MM.1S (cell line): Measurements from ENCODE around the gene CLEC18A.
"Not testable (repeated sequence)": the region's sequence is repeated elsewhere in the genome, so short reads cannot be mapped to it uniquely, and the experiment has no call there.

Experiments used
- DNase-seq: peaks from one replicate; pipeline ENCODE4 v3.0.0-alpha.2; 2015
- H2AFZ ChIP-seq: fragments of 300-600 bp; sonication (generic); 2 replicates; pipeline ENCODE4 v1.6.0; 2016; ENCODE audit warnings: antibody characterized with exemption, low read length
- H3F3A ChIP-seq: fragments of 300-600 bp; sonication (generic); 2 replicates; pipeline ENCODE4 v1.6.1; 2016; ENCODE audit warnings: mild to moderate bottlenecking, antibody characterized with exemption, low read length, moderate library complexity, mixed read lengths; ENCODE audit not compliant: insufficient read depth
- H3K27ac ChIP-seq: fragments of 300-600 bp; sonication (generic); 2 replicates; pipeline ENCODE4 v1.5.1; 2016; ENCODE audit warnings: mild to moderate bottlenecking, low read length
- H3K27me3 ChIP-seq: fragments of 300-600 bp; sonication (generic); replicated peaks from 2 replicates; pipeline ENCODE4 v1.6.0; 2016; ENCODE audit warnings: low read length; ENCODE audit not compliant: insufficient read depth
- H3K36me3 ChIP-seq: fragments of 300-600 bp; sonication (generic); replicated peaks from 2 replicates; pipeline ENCODE4 v1.6.1; 2016; ENCODE audit warnings: mild to moderate bottlenecking, low read length, mixed read lengths; ENCODE audit not compliant: insufficient read depth
- H3K4me1 ChIP-seq: fragments of 300-600 bp; sonication (generic); 2 replicates; pipeline ENCODE4 v1.6.1; 2016; ENCODE audit warnings: low read length, mixed read lengths
- H3K4me2 ChIP-seq: fragments of 300-600 bp; sonication (generic); 2 replicates; pipeline ENCODE4 v1.6.0; 2016; ENCODE audit warnings: low read depth, low read length
- H3K4me3 ChIP-seq: fragments of 300-600 bp; sonication (generic); 2 replicates; pipeline ENCODE4 v1.5.1; 2016; ENCODE audit warnings: low read length, mixed read lengths
- H3K79me2 ChIP-seq: fragments of 300-600 bp; sonication (generic); 2 replicates; pipeline ENCODE4 v1.6.1; 2016; ENCODE audit warnings: mixed run types, low read length, mixed read lengths
- H3K9ac ChIP-seq: fragments of 300-600 bp; sonication (generic); 2 replicates; pipeline ENCODE4 v1.6.1; 2016; ENCODE audit warnings: low read length, mixed read lengths
- H3K9me2 ChIP-seq: fragments of 300-600 bp; sonication (generic); replicated peaks from 2 replicates; pipeline ENCODE4 v1.6.1; 2016; ENCODE audit warnings: mild to moderate bottlenecking, low read length, mixed read lengths; ENCODE audit not compliant: insufficient read depth
- H3K9me3 ChIP-seq: fragments of 300-600 bp; sonication (generic); replicated peaks from 2 replicates; pipeline ENCODE4 v1.6.1; 2016; ENCODE audit warnings: mild to moderate bottlenecking, low read length, mixed read lengths; ENCODE audit not compliant: insufficient read depth
- H4K20me1 ChIP-seq: fragments of 300-600 bp; sonication (generic); 2 replicates; pipeline ENCODE4 v1.6.1; 2016; ENCODE audit warnings: mild to moderate bottlenecking, low read length, moderate library complexity, mixed read lengths; ENCODE audit not compliant: insufficient read depth

The CLEC18A gene

GRCh38 chr16:69985196-69985595, 34.1 kb downstream of the CLEC18A start:
- not testable (repeated sequence) for H3K27ac ChIP-seq, DNase-seq, H3K4me3 ChIP-seq, H3K79me2 ChIP-seq, H3K36me3 ChIP-seq, H3K9me2 ChIP-seq, H3K4me2 ChIP-seq, H3K9me3 ChIP-seq, H3K27me3 ChIP-seq, H2AFZ ChIP-seq, H3K4me1 ChIP-seq, H3F3A ChIP-seq, H4K20me1 ChIP-seq, H3K9ac ChIP-seq

DNA sequence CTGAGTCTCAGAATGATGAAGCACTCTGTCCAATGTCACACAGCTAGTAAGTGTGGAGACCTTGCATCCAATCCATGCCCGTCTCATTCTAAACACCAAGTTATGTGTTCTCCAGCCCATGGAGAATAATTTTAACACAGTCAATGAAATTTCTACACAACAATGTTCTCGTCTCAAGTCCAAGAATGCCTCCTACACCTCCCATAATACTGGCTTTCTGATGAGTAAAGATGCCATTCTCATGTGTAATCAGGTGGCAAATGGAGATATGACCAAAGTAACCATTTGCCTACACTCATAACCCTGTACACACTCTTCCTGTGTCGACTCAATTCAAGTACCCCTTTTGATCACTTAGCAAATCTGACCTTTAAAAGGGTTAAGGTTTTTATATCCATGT, 46.8 kb downstream of the CLEC18A start:
- H3K27me3 ChIP-seq, H3K36me3 ChIP-seq, H3K9me3 ChIP-seq, H3K79me2 ChIP-seq, H3F3A ChIP-seq, H4K20me1 ChIP-seq, H3K9ac ChIP-seq, H3K9me2 ChIP-seq, H3K4me3 ChIP-seq, H3K4me1 ChIP-seq, H3K27ac ChIP-seq, DNase-seq, H3K4me2 ChIP-seq, H2AFZ ChIP-seq: not testable (repeated sequence)

GRCh38 chr16:69999801-70000200, 48.7 kb downstream of the CLEC18A start:
- not testable (repeated sequence) for H3K36me3 ChIP-seq, H3K4me2 ChIP-seq, H3K9ac ChIP-seq, DNase-seq, H3K27ac ChIP-seq, H3K9me3 ChIP-seq, H3K9me2 ChIP-seq, H3K4me3 ChIP-seq, H3K4me1 ChIP-seq, H3K79me2 ChIP-seq, H3K27me3 ChIP-seq, H4K20me1 ChIP-seq, H3F3A ChIP-seq, H2AFZ ChIP-seq

GRCh38 chr16:70003511-70003910, 52.4 kb downstream of the CLEC18A start:
- DNase-seq, H3K9me3 ChIP-seq: not testable (repeated sequence)

DNA sequence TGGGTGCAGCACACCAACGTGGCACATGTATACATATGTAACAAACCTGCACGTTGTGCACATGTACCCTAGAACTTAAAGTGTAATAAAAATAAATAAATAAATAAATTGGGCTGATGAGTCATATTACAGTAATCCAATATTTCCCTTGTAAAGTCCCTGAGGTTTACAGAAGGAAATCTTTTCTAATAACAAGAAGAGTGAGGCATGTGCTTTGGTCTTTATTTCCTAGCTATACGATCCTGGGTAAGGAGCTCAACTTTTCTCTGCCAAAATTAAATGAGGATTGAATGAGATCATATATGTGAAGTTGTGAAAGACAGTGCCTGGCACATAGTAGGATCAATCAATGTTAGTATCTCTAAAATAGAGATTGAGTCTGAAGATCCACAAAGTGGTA, 57.5 kb downstream of the CLEC18A start:
- not testable (repeated sequence) for H3K36me3 ChIP-seq, H3K9me3 ChIP-seq, H4K20me1 ChIP-seq, H3K27me3 ChIP-seq, H2AFZ ChIP-seq, H3K27ac ChIP-seq, H3K4me3 ChIP-seq, H3K9ac ChIP-seq, H3F3A ChIP-seq, H3K79me2 ChIP-seq, H3K9me2 ChIP-seq, H3K4me2 ChIP-seq, DNase-seq, H3K4me1 ChIP-seq

More at GRCh38 chr16:70003511-70003910, 52.4 kb downstream of the CLEC18A start:
- H3K4me3 ChIP-seq, H3K9me2 ChIP-seq, H3K9ac ChIP-seq, H3K4me2 ChIP-seq, H3K27me3 ChIP-seq, H3K4me1 ChIP-seq, H3K27ac ChIP-seq, H3F3A ChIP-seq, H2AFZ ChIP-seq, H3K79me2 ChIP-seq, H3K36me3 ChIP-seq, H4K20me1 ChIP-seq: not testable (repeated sequence)

- not testable (repeated sequence) for H4K20me1 ChIP-seq, H3K79me2 ChIP-seq, DNase-seq, H3K9me3 ChIP-seq, H3K9me2 ChIP-seq, H3K4me2 ChIP-seq, H3F3A ChIP-seq, H3K4me1 ChIP-seq, H3K27ac ChIP-seq, H3K36me3 ChIP-seq, H3K27me3 ChIP-seq, H2AFZ ChIP-seq, H3K4me3 ChIP-seq, H3K9ac ChIP-seq
These were observed 59.5 kb downstream of the CLEC18A start for GRCh38 chr16:70010615-70011014.

DNA sequence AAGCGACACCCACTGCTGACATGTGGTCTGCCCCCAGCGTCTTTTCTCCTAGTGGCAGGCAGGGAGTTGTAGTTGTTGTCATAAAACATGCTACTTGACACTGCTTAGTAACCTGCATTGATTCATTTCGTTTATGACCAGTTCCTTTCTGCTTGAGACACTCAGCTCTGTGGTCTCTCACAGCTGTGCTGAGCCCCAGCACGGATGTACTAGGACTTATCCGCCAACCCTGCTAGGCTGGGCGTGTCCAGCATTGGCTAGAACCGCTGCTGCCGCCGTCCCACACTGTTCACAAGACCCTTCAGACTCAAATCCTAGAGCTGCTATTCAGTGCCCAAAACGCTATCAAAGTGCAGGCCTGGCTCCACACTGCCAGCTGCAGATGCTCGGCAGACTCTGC, 60.0 kb downstream of the CLEC18A start:
- not testable (repeated sequence) for H3K27ac ChIP-seq, H3K9ac ChIP-seq

GRCh38 chr16:70012354-70012753, 61.2 kb downstream of the CLEC18A start:
- H3K4me2 ChIP-seq, H3K79me2 ChIP-seq, H3K9me3 ChIP-seq, H3F3A ChIP-seq, H3K4me1 ChIP-seq, H4K20me1 ChIP-seq, DNase-seq, H3K9ac ChIP-seq, H2AFZ ChIP-seq, H3K27ac ChIP-seq, H3K9me2 ChIP-seq, H3K27me3 ChIP-seq, H3K4me3 ChIP-seq, H3K36me3 ChIP-seq: not testable (repeated sequence)

More for the DNA sequence above, 60.0 kb downstream of the CLEC18A start:
- not testable (repeated sequence) for H3F3A ChIP-seq, H3K9me2 ChIP-seq, H3K27me3 ChIP-seq, DNase-seq, H3K4me3 ChIP-seq, H4K20me1 ChIP-seq, H3K9me3 ChIP-seq, H2AFZ ChIP-seq, H3K4me2 ChIP-seq, H3K4me1 ChIP-seq, H3K36me3 ChIP-seq, H3K79me2 ChIP-seq
